GM10847 (cell line): ENCODE measurements around the gene EML6.

Experiments used
- POLR2A ChIP-seq: IDR thresholded peaks from 2 replicates; pipeline ENCODE4 v1.6.1; 2011; ENCODE audit not compliant: insufficient read length; ENCODE audit errors: extremely low read depth

The EML6 gene

DNA sequence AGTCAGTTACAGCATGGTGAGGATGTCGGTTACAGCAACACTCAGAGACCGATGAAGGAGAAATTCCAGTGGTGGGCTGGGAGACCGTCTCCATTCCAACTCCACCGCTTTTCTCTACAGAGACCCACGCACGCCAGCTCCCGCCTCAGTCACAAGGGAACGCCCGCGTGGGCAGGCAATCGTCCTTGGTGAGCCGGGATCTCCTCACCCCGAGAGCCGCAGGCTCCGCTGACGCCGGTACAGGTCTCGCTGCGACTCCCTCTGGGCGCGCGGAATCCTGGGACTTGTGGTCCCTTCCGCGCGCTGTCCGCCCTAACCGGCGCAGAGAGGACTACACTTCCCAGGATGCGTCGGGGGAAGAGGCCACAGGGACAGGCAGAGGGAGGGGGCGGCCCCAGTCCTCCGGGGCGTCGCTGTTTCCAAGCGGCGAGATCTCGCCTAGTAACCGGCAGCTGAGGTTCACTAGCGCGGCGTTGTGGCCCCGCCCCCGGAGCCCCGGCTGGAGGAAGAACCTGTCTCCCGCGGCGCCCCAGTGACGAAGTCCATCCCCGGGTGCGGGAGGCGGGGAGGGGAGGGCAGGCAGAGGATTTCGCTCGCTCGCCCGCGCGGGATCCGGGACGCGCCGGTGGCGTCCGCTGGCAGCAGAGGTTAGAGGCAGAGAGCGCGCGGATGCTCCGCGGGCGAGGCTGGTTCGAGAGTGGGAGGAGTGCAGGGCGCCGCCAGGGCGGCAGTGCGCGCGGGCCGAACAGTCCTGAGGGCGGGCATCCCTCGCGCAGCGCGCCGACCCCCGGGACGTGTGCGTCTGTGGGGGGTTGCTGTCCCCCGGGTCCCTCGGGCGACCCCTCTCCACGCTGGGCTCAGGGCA, at the start of gene EML6:
Gene EML6 (plus strand): TSS at position 532 of the 865 bp plus-strand sequence. CDS start 1,400 bp downstream, outside the sequence.
- TF ChIP-seq POLR2A, result no peak

DNA sequence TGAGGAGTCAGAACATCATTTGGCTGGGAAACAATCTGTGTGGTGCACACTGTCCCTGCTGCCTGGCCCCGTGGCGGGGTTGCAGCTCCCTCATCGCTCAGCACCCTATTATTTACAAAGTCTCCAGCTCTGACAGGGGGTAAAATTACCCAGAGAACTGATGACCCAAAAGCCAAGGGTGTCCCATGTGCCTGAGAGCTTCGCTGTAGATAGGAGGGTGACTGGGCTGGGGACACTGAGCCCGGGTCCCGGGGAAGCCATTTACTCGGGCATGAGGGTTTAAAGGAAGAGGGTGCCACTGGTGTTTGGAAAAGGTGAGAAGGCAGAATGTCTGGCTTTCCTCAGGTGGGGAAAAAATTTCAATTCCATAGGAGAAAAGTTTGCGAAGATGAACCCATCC, 48.2 kb upstream of the EML6 start:
- TF ChIP-seq POLR2A, result no peak

DNA sequence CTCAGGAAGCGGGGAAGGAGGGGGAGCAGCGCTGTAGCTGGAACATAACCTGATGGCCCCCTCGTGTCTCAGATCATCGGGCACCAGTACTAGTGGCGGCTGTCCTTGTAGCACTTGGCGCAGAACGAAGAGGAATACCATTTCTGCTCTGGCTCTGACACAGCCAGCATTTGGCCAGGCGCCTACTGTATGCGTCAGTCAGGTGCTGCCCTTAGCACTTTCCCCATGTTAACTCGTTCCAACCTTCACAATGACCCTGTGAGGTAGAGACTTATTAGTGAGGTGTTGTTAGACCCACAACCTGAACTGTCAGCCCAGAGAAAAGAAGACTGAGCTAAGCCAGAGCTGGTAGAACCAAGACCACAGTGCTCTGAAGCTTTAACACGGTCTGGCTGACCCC, 47.7 kb upstream of the EML6 start:
- TF ChIP-seq POLR2A, result no peak

DNA sequence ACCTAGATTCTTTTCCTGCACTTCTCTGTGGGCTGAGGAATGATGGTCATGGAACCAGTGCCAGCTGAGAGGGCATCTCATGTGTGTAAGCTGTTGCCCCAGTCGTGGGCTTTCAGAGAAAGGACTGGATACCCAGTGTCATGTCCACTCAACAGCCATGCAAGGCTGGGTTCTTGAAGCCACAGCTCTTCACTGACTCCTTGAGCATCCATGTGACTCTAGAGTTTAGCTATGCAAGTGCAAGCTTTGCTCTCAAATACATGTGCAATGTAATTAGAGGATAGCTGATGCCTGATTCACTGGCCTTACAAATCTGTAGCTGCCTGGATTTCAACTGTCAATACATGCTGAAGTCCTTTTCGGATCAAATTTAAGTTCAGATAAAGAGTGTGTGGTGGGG, 46.8 kb upstream of the EML6 start:
- no peak for TF ChIP-seq POLR2A

DNA sequence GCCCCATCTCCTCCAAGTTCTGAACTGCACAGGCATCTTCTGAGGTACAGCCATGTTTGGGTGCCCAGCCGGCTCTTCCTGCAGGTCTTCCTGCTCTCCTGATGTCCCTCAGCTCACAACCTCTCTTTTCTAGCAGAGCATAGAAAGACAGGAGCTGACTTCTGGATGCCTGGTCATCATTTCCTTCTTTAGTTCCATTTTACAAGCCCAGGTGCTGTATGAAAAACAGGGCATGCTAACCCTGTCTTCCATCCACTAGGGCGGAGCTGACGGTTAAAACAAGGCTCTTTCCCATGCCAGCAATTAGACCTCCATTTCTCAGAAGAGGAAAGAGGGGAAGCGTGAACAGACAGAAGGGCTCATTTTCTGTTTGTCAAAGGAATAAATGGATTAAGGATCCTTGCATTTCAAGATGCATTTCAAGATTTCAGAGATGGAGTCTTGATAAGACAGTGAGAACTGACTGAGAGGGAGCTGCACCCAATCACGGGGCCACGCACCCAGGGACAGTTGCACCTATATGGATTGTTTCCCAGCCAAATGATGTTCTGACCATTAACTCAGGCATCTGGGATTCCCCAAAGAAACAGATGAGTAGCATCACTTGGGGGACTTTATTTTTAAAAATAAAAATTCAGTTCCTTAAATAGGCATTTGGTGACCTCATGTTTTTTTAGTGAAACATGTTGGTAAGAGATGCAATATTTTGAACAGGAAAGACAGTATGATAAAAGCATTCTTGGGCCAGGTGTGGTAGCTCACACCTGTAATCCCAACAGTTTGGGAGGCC, 45.8 kb upstream of the EML6 start:
- no peak for TF ChIP-seq POLR2A

DNA sequence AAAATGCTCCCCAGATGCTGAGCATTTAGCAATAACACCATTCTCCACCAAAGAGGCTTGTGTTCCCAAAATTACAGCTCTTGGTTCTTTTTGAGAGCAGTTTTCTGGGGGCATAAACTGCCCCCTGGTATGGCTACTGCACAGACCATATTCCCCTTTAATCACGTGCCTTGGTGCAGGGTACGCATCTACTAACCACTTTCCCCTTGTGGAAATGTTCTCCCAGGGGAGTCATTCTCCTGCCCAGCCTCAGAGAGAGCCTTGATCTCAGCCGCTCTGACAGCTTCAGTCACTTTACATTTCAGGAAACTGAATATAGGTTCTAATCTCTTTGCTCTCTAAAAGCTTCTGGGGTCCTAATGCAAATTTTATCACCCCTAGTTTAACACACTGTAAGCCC, 44.7 kb upstream of the EML6 start:
- no peak for TF ChIP-seq POLR2A

DNA sequence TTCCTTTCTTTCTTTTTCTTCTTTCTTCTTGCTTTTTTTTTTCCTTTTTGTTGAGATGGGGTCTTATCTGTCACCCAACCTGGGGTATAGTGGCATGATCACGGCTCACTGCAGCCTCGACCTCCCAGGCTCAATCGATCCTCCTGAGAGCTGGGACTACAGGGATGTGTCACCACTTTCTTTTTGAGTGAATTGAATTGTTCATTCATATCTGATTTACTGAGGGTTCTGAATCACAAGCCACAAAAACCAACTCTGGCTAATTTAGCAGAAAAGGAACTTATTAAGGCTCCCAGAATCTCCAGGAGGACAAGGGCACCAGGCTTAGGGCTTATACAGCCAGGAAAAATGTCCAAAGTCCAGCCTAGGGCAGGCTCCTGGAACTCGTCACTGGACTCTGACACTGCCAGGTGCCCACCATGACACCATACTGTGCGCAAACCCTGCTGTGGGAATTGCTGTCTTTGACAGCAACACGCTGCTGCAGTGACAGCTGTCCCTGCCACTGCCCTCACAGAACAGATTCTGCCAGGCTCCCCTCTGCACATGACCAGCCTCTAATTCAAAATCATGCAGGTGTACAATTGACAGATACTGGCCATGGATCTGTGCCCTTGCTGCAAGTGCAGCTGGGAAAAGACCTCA, 42.9 kb upstream of the EML6 start:
- TF ChIP-seq POLR2A, result no peak

DNA sequence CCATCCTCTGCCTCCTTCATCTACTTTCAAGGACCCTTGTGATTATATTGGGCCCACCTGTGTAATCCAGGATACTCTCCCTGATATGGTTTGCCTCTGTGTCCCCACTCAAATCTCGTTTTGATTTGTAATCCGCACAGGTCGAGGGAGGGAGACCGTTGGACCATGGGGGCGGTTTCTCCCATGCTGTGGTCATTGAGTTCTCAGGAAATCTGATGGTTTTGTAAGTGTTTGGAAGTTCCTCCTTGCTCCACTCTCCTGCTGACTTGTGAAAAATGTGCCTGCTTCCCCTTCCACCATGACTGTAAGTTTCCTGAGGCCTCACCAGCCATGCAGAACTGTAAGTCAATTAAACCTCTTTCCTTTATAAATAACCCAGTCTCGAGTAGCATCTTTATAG, 42.0 kb upstream of the EML6 start:
- TF ChIP-seq POLR2A, result no peak

DNA sequence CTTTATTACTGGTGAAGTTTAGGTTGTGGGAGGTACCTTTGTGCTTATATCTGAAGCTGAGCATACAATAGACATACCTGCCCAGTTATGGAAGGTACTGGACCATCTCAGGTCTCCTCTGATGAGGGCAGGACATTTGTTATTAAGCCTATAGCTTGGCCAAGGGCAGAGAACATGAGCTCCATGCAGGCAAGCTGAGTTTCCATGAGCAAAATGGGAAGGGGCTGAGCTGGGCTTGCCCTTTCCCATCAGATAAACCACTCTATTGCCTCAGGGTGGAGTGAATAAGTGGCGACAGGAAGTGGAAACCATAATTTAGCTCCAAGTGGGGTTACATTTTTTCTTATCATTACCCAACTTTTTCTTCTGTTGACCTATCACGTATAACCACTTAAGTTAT, 39.9 kb upstream of the EML6 start:
- TF ChIP-seq POLR2A, result no peak

DNA sequence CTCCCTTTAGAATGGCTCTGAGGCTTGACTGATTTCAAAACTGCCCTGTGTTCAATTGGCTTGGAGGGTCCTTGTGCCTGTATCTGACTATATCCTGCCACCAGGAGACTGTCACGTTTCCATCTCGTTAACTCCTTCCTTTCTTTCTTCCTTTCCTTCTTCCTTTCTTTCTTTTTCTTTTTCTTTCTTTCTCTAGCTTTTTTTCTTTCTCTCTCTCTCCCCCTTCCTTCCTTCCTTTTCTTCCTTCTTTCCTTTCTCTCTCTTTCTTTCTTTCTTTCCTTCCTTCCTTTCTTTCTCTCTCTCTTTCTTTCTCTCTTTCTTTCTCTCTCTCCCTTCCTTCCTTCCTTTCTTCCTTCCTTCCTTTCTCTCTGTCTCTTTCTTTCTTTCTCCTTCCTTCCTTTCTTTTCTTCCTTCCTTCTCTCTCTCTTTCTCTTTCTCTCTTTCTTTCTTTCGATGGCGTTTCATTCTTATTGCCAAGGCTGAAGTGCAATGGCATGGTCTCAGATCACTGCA, 38.1 kb upstream of the EML6 start:
- no peak for TF ChIP-seq POLR2A

DNA sequence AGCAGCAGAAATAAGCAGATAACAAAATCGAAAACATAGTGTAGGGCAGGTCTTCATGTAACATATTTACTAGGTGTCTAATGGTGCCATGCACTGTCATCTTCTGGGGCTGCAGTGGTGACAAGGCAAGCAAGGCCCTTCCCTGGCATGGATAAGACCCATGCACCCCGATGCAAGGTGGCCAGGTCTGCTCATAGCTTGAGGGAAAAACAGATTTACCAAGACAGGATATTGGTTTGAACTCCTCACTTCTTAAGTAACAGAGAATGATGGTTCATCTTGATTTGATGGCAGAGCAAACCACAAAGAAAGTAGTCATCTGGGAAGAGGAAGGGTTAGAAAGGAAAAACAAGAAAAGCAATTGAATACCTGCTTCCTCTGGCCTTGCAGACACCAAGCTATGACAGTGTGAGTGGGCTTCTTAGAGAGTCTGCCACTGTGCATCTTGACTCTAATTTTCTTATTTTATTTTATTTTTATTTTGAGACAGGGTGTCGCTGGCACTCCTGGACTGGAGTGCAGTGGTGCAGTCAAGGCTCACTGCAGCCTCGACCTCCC, 35.8 kb upstream of the EML6 start:
- no peak for TF ChIP-seq POLR2A

DNA sequence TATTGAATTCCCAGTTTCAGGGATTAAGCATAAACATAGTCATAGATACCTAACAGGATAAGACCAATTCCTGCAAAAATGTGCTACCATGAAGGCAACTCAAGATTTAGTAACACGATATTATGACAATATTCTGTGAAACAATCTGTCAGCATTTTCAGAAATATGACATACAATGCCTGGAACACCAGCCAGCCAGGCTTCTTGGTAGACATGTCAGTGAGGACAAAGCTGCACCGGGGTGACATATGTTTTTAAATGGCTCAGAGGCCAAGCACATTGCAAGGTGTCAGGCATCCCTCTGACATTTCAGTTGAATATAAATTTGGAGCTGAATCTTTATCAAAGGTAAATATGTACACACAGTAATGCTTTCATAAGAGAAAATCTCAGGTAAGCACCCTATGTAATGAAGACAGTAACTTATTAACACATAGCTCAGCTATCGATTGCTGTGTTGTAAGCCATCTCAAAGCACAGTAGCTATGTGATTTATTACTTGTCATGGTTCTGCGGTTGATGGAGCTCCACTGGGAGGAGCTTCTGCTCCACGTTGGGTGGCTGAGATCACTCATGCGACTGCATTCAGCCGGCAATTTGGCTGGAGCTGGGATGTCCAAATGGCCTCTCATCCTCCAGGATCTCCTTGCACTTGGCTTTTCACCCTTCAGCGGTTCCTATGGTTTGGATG, 31.9 kb upstream of the EML6 start:
- no peak for TF ChIP-seq POLR2A

DNA sequence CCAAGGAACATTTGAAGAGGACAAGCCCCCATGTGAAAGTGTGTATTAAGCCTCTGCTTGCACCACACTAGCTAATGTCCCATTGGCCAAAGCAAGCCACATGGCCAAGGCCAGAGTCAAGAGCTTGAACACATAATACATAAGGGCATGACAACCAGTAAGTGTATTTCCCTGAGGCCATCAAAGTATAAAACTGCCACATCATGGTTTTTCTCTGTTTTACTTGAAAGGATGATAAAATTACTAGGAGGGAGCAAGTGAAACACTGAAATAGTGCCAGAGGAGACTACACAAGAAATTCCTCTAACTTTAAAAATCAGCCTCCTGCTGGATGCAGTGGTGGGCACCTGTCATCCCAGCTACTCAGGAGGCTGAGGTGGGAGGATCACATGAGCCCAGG, 30.9 kb upstream of the EML6 start:
- TF ChIP-seq POLR2A, result no peak

DNA sequence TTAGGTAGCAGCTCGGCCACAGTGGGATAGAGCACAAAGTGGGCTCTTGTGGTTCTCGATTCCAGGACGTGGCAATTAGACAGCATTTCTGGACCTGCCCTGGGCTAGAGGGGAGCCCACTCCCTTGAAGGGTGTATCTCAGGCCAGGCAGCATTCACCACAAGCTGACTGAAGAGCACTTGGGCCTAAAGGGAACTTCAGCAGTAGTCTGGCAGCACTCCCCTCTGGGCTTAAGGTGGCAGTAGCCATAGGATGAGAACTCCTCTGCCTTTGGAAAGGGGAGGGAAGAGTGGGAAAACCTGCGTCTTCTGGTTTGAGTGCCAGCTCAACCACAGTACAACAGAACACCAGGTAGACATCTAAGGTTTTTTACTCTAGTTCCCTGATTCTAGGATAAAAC, 28.1 kb upstream of the EML6 start:
- TF ChIP-seq POLR2A, result no peak

DNA sequence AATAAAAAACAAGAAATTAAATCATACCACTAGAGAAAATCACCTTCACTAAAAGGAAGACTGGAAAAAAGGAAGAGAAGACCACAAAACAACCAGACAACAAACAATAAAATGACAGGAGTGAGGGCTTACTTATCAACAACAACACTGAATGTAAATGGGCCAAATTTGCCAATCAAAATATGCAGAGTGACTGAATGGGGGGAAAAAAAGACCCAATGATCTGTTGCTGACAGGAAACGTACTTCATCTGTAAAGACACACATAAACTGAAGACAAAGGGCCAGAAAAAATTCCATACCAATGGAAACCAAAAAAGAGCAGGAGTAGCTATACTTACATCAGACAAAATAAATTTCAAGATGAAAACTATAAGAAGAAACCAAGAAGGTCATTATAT, 25.5 kb upstream of the EML6 start:
- TF ChIP-seq POLR2A, result no peak

DNA sequence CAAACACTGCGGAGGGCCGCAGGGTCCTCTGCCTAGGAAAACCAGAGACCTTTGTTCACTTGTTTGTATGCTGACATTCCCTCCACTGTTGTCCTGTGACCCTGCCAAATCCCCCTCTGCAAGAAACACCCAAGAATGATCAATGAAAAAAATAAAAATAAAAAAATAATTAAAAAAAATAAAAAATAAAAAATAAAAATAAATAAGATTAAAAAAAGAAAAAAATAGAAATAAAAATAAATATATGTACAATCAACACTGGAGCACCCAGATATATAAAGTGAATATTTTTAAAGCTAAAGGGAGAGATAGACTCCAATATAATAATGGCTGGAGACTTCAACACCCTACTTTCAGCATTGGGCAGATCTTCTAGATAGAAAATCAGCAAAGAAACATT, 23.8 kb upstream of the EML6 start:
- no peak for TF ChIP-seq POLR2A
